ENCODE data around the gene SREK1IP1. TPM values are rescaled to one million over a fixed set of nuclear protein-coding genes. Genes with fewer than 3 reads are reported as not detected.

The SREK1IP1 gene
- total RNA-seq, 2 experiments from 2014 or later, result 20.5 to 22.9 TPM

DNA sequence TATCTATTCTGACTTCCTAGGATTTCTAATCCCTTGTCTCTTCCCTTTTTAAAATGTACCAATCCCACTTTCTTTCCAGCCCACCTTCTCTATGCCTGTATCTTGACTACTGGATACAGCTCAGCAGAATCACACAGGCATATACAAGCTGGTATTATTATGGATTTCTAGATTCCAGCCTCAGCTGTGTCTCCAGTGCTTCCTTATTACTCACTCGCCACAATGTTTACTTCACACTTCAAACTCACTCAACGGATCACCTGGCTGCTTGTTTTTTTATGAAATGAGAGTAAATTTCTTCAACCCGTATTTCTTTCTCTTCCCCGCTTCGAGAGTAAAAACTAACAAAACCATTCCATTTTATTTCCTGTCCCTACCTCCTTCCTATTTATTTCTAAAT, 39.0 kb upstream of the SREK1IP1 start:
- POLR2A ChIA-PET, result no interaction called here
- Mint-ChIP-seq H3K4me3 (no peak overlapping the region), H3K9me3 (no peaks in the 10 kb centered on the region), H3K4me1 (ENCODE audit: low read depth) (no peaks in the 10 kb centered on the region), H3K27ac (no peak overlapping the region), H3K27me3 (no peaks in the 10 kb centered on the region), H3K36me3 (ENCODE audit: low read depth) (peaks cover 15% of the 10 kb centered on the region)
- DNase-seq, result no peak
- no peak for TF ChIP-seq CTCF (IDR thresholded peaks at IDR 0.05)
- CTCF ChIA-PET, result interaction anchor here (1.0 to 2.7 kb wide), 2 partner anchors 21 to 676 kb away, joined by 4 to 16 read pairs; no protein-coding TSS in a partner anchor
- intact Hi-C loops (cut with micrococcal nuclease), result no loop called here
- no peak for ATAC-seq

DNA sequence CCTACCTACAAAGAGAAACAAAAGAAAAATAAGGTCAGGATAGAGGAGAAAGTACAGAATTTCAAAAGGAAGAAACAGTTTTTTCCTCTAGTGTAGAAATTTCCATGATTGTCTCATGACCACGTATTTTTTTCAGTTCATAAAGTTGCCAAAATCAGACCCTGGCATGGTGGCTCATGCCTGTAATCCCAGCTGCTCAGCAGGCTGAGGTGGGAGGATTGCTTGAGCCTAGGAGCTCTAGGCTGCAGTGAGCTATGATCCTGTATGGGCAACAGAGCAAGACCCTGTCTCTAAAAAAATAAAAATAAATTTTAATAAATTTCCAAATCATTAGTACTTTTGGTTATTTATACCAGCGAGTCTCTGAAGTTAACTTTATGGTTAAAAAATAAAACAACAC, 38.0 kb upstream of the SREK1IP1 start:
- no peaks in the 10 kb centered on the region for H3K4me1 Mint-ChIP-seq (ENCODE audit: low read depth)
- no peak overlapping the region for H3K27ac Mint-ChIP-seq
- H3K27me3 Mint-ChIP-seq, result no peaks in the 10 kb centered on the region
- TF ChIP-seq CTCF (IDR thresholded peaks at IDR 0.05), result no peak
- H3K4me3 Mint-ChIP-seq, result no peak overlapping the region
- ChIA-PET POLR2A (no interaction called here), CTCF (interaction anchor here (2.7 kb wide), 1 partner anchor 677 kb away, joined by 16 read pairs; no protein-coding TSS in a partner anchor)
- ATAC-seq (no peak), DNase-seq (no peak)
- intact Hi-C loops (cut with micrococcal nuclease), result no loop called here
- peaks cover 15% of the 10 kb centered on the region for H3K36me3 Mint-ChIP-seq (ENCODE audit: low read depth)
- no peaks in the 10 kb centered on the region for H3K9me3 Mint-ChIP-seq

DNA sequence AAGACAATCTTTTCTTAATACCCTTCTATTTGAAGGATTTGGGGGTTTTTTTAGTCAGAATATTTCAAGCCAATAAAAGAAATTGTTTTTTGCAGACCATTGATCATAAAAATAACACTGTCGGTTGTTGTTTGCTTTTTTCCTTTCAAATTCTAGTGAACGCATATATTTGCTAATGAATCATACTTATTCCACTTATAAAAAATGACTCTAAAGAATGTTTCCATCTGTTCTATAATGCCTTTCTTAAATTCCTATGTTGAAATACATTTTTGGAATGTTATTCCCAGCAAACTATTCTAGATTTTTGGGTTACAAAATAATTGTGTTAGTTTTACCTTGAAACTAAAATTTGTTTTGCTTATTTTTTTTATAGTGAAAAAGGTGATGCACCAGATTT, 32.4 kb upstream of the SREK1IP1 start:
- no peaks in the 10 kb centered on the region for H3K9me3 Mint-ChIP-seq
- no peaks in the 10 kb centered on the region for H3K27me3 Mint-ChIP-seq
- H3K4me3 Mint-ChIP-seq, result no peak overlapping the region
- no peaks in the 10 kb centered on the region for H3K4me1 Mint-ChIP-seq (ENCODE audit: low read depth)
- intact Hi-C loops (cut with micrococcal nuclease), result no loop called here
- peaks cover 4% of the 10 kb centered on the region for H3K36me3 Mint-ChIP-seq (ENCODE audit: low read depth)
- ATAC-seq, result no peak
- no peak overlapping the region for H3K27ac Mint-ChIP-seq
- ChIA-PET POLR2A (no interaction called here), CTCF (no interaction called here)
- DNase-seq, result no peak
- no peak for TF ChIP-seq CTCF (IDR thresholded peaks at IDR 0.05)

DNA sequence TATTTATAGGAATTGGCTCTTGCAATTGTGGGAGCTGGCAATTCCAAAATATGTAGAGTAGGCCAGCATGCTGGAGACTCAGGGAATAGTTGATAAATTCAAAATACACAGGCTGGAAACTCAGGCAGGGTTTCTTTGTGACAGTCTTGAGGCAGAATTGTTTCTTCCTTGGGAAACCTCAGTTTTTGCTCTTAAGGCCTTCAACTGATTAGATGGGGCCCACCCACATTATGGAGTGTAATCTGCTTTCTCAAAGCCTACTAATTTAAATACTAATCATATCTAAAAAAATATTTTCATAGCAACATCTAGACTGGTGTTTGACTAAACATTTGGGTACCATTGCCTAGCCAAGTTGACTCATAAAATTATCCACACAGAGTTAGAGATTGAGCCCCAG, 27.8 kb upstream of the SREK1IP1 start:
- no peak overlapping the region for H3K4me3 Mint-ChIP-seq
- no peaks in the 10 kb centered on the region for H3K4me1 Mint-ChIP-seq (ENCODE audit: low read depth)
- no peak for ATAC-seq
- no peak for DNase-seq
- intact Hi-C loops (cut with micrococcal nuclease), result no loop called here
- ChIA-PET CTCF (no interaction called here), POLR2A (no interaction called here)
- no peak for TF ChIP-seq CTCF (IDR thresholded peaks at IDR 0.05)
- H3K36me3 Mint-ChIP-seq (ENCODE audit: low read depth), result peaks cover 5% of the 10 kb centered on the region
- no peaks in the 10 kb centered on the region for H3K9me3 Mint-ChIP-seq
- no peaks in the 10 kb centered on the region for H3K27me3 Mint-ChIP-seq
- H3K27ac Mint-ChIP-seq, result no peak overlapping the region

GRCh38 chr5:64794053-64794770, 25.7 kb upstream of the SREK1IP1 start:
- DNase-seq, result no peak
- Mint-ChIP-seq H3K27ac (no peak overlapping the region), H3K4me1 (ENCODE audit: low read depth) (peaks cover 4% of the 10 kb centered on the region), H3K36me3 (ENCODE audit: low read depth) (peaks cover 11% of the 10 kb centered on the region), H3K27me3 (no peaks in the 10 kb centered on the region), H3K4me3 (no peak overlapping the region), H3K9me3 (no peaks in the 10 kb centered on the region)
- ChIA-PET CTCF (interaction anchor here (0.9 to 1.8 kb wide), 4 partner anchors 8 to 11 kb away, joined by 3 to 6 read pairs (median 4); no protein-coding TSS in a partner anchor), POLR2A (no interaction called here)
- intact Hi-C loops (cut with micrococcal nuclease), result no loop called here
- no peak for TF ChIP-seq CTCF (IDR thresholded peaks at IDR 0.05)
- ATAC-seq, result no peak

Data from activated CD8-positive, alpha-beta T cell treated with anti-CD3 and anti-CD28 coated beads for 36 hours (primary cell).